ENCODE results near the gene ABTB1. TPM values are rescaled to one million over a fixed set of nuclear protein-coding genes. Genes with fewer than 3 reads are reported as not detected.
"Not testable (repeated sequence)": the region's sequence is repeated elsewhere in the genome, so short reads cannot be mapped to it uniquely, and the experiment has no call there.

The ABTB1 gene
- total and polyA plus RNA-seq, 12 donors, result 2.8 to 96.0 (median 32.2) TPM

- TF ChIP-seq POLR2A (IDR thresholded peaks at IDR 0.05) (no peak), CTCF (IDR thresholded peaks at IDR 0.05) (peak in 1 of 6 experiments; percentile 4)
- Histone ChIP-seq H3K4me1 (replicated peaks in 1 of 2) (peaks cover 56 to 67% of the 10 kb centered on the region in 2 donors), H3K9me3 (replicated peaks in 1 of 3) (no peaks in the 10 kb centered on the region), H3K4me3 (no peak overlapping the region), H3K27me3 (no peaks in the 10 kb centered on the region), H3K36me3 (replicated peaks in 1 of 2) (no peaks in the 10 kb centered on the region), H3K27ac (peak overlapping the region in 4 of 5 donors; percentile 81 to 93 (median 88))
- intact Hi-C loops (cut with DNase I), result no loop called here
- whole genome bisulfite sequencing, 4 donors, result 79 to 90% (median 83%) methylated on average over 5 of the region's 5 CpGs
- peak in 1 of 7 donors; percentile 15 for DNase-seq
Measured at GRCh38 chr3:127700406-127700805, 27.7 kb downstream of the ABTB1 start.

GRCh38 chr3:127701280-127701911, 28.6 kb downstream of the ABTB1 start:
- DNase-seq, result peak in 1 of 7 donors; percentile 34
- TF ChIP-seq POLR2A (IDR thresholded peaks at IDR 0.05) (no peak), CTCF (IDR thresholded peaks at IDR 0.05) (no peak)
- intact Hi-C loops (cut with DNase I), result no loop called here
- H3K36me3 ChIP-seq (replicated peaks in 1 of 2), result no peaks in the 10 kb centered on the region
- no peak overlapping the region for H3K4me3 ChIP-seq
- H3K4me1 ChIP-seq (replicated peaks in 1 of 2), result peaks cover 55 to 62% of the 10 kb centered on the region in 2 donors
- no peaks in the 10 kb centered on the region for H3K27me3 ChIP-seq
- WGBS, 4 donors, result 75 to 88% (median 82%) methylated on average over 9 to 11 of the region's 11 CpGs
- H3K27ac ChIP-seq, result peak overlapping the region; percentile 35 to 89 (median 76)
- no peaks in the 10 kb centered on the region for H3K9me3 ChIP-seq (replicated peaks in 1 of 3)

GRCh38 chr3:127702151-127702578, 29.4 kb downstream of the ABTB1 start:
- peak; percentile 80 to 94 (median 93) for DNase-seq
- TF ChIP-seq POLR2A (IDR thresholded peaks at IDR 0.05) (peak in 1 of 2 donors; percentile 56), CTCF (IDR thresholded peaks at IDR 0.05) (no peak)
- intact Hi-C loops (cut with DNase I), result no loop called here
- peak overlapping the region; percentile 35 to 89 (median 76) for H3K27ac ChIP-seq
- peaks cover 47 to 56% of the 10 kb centered on the region in 2 donors for H3K4me1 ChIP-seq (replicated peaks in 1 of 2)
- WGBS, 4 donors, result 37 to 83% (median 45%) methylated on average over 1 to 4 of the region's 4 CpGs
- H3K9me3 ChIP-seq (replicated peaks in 1 of 3), result no peaks in the 10 kb centered on the region
- no peaks in the 10 kb centered on the region for H3K36me3 ChIP-seq (replicated peaks in 1 of 2)
- H3K27me3 ChIP-seq, result no peaks in the 10 kb centered on the region
- no peak overlapping the region for H3K4me3 ChIP-seq

- H3K36me3 ChIP-seq (replicated peaks in 1 of 2); H3K4me3 ChIP-seq; intact Hi-C loops (cut with DNase I); H3K27ac ChIP-seq; H3K27me3 ChIP-seq; H3K9me3 ChIP-seq (replicated peaks in 1 of 3): not testable (repeated sequence)
- 86 to 93% (median 91%) methylated on average over 4 of the region's 4 CpGs for whole genome bisulfite sequencing, 4 donors
- H3K4me1 ChIP-seq (replicated peaks in 1 of 2), result peaks cover 26 to 54% of the 10 kb centered on the region in 2 donors
- peak in 2 of 7 donors; percentile 3 to 15 for DNase-seq
Measured at GRCh38 chr3:127704840-127705239, 32.1 kb downstream of the ABTB1 start.

- Histone ChIP-seq H3K27ac (no peak overlapping the region), H3K4me3 (no peak overlapping the region), H3K4me1 (replicated peaks in 1 of 2) (peaks cover 27 to 60% of the 10 kb centered on the region in 2 donors), H3K27me3 (no peaks in the 10 kb centered on the region), H3K36me3 (replicated peaks in 1 of 2) (no peaks in the 10 kb centered on the region), H3K9me3 (replicated peaks in 1 of 3) (no peaks in the 10 kb centered on the region)
- WGBS, 4 donors, result 79 to 93% (median 88%) methylated on average over 4 to 7 of the region's 7 CpGs
- intact Hi-C loops (cut with DNase I), result no loop called here
- TF ChIP-seq CTCF (IDR thresholded peaks at IDR 0.05) (no peak), POLR2A (IDR thresholded peaks at IDR 0.05) (no peak)
- DNase-seq, result peak in 3 of 7 donors; percentile 5 to 29 (median 10)
Measured at GRCh38 chr3:127706312-127706711, 33.6 kb downstream of the ABTB1 start.
